A549 (cell line): Measurements from ENCODE around the gene REELD1. TPM values are rescaled to one million over a fixed set of nuclear protein-coding genes. Genes with fewer than 3 reads are reported as not detected.

Experiments used
- ATAC-seq, 2 experiments: fragments of 200-7000 bp in 1 of 2; fragments of >200 bp in 1 of 2; cut with Nextera tagmentation in 1 of 2; cut with Tn5 transposase in 1 of 2; 3 replicates each; pipeline versions ENCODE4 v1.8.0 to v1.9.1; 2018 to 2020; ENCODE audit warnings: mild to moderate bottlenecking in 1 of 2, moderate library complexity in 1 of 2
- CTCF ChIA-PET: fragments of 300-600 bp; sonication (Branson Sonifier 250); formaldehyde crosslinking; extraction: SDS; loops from one replicate; lab custom pipeline; 2021; ENCODE audit warnings: antibody characterized with exemption, inconsistent platforms; lab: Yijun Ruan, JAX
- POLR2A ChIA-PET: fragments of 350-600 bp; formaldehyde crosslinking; extraction: SDS; loops from one replicate; lab custom pipeline; 2021; ENCODE audit warnings: antibody characterized with exemption, inconsistent platforms; lab: Yijun Ruan, JAX
- DNase-seq, 2 experiments: peaks; one replicate each; pipeline versions ENCODE4 v3.0.0 to v3.0.0-alpha.2; 2011 to 2016; ENCODE audit warnings: low read depth in 1 of 2, low spot score in 1 of 2
- FAIRE-seq: peaks from 2 replicates; lab custom pipeline; 2011; peaks lifted over from hg19 to GRCh38; lab: Jason Lieb, UNC
- H3K27ac ChIP-seq, 2 experiments: fragments of >200 bp; sonication (Bioruptor Twin); formaldehyde crosslinking; 3 replicates each; pipeline ENCODE4 v1.5.1; 2016 to 2017
- H3K4me1 ChIP-seq: fragments of >200 bp; sonication (Bioruptor Twin); formaldehyde crosslinking; 3 replicates; pipeline ENCODE4 v1.6.1; 2016
- H3K4me2 ChIP-seq: fragments of >200 bp; sonication (Bioruptor Twin); formaldehyde crosslinking; 3 replicates; pipeline ENCODE4 v1.6.1; 2016
- H3K4me3 ChIP-seq: fragments of >200 bp; sonication (Bioruptor Twin); formaldehyde crosslinking; 3 replicates; pipeline ENCODE4 v1.5.1; 2016
- H3K9me3 ChIP-seq: fragments of >200 bp; sonication (Bioruptor Twin); formaldehyde crosslinking; 3 replicates; pipeline ENCODE4 v1.6.1; 2016
- ATOH8 ChIP-seq: fragments of 250-450 bp; sonication (Bioruptor Pico); IDR thresholded peaks from 2 replicates; pipeline ENCODE4 v1.5.0; 2020; ENCODE audit warnings: low read depth, mild to moderate bottlenecking, moderate library complexity
- CBX8 ChIP-seq: fragments of 200-600 bp; sonication (generic); IDR thresholded peaks from 2 replicates; pipeline ENCODE4 v1.6.1; 2016
- EHF ChIP-seq: fragments of 250-450 bp; sonication (Bioruptor Pico); IDR thresholded peaks from 2 replicates; pipeline ENCODE4 v1.5.0; 2020; ENCODE audit warnings: mild to moderate bottlenecking
- ESRRA ChIP-seq: fragments of 150-350 bp; IDR thresholded peaks from 2 replicates; pipeline ENCODE4 v1.6.1; 2014; ENCODE audit warnings: mild to moderate bottlenecking, low read length, borderline replicate concordance
- FOSB ChIP-seq: fragments of 250-450 bp; sonication (Bioruptor Pico); IDR thresholded peaks from 2 replicates; pipeline ENCODE4 v1.5.0; 2020; ENCODE audit warnings: mild to moderate bottlenecking, moderate library complexity
- FOXS1 ChIP-seq: fragments of 250-450 bp; sonication (Bioruptor Pico); IDR thresholded peaks from 2 replicates; pipeline ENCODE4 v1.5.0; 2020; ENCODE audit warnings: mild to moderate bottlenecking, moderate library complexity
- HES2 ChIP-seq: fragments of >200 bp; sonication (Bioruptor Twin); formaldehyde crosslinking; IDR thresholded peaks from 2 replicates; pipeline ENCODE4 v1.6.1; 2016
- HEYL ChIP-seq: fragments of 250-450 bp; sonication (Bioruptor Pico); IDR thresholded peaks from 2 replicates; pipeline ENCODE4 v1.8.0; 2021; ENCODE audit warnings: mild to moderate bottlenecking, moderate library complexity
- HOXB13 ChIP-seq: fragments of 250-450 bp; sonication (Bioruptor Pico); IDR thresholded peaks from 2 replicates; pipeline ENCODE4 v1.5.0; 2020; ENCODE audit warnings: low read depth, mild to moderate bottlenecking, moderate library complexity
- JUNB ChIP-seq: fragments of >200 bp; sonication (Bioruptor Twin); formaldehyde crosslinking; IDR thresholded peaks from 2 replicates; pipeline ENCODE4 v1.6.1; 2016
- KDM5A ChIP-seq: fragments of 200-600 bp; sonication (generic); IDR thresholded peaks from 2 replicates; pipeline ENCODE4 v1.6.1; 2016; ENCODE audit warnings: antibody characterized with exemption, mild to moderate bottlenecking
- MAX ChIP-seq: IDR thresholded peaks from 2 replicates; pipeline ENCODE4 v1.6.1; 2012
- MYC ChIP-seq: IDR thresholded peaks from 2 replicates; pipeline ENCODE4 v1.6.1; 2012; ENCODE audit warnings: mild to moderate bottlenecking, inconsistent platforms, low read length, improper control_type of control experiment, borderline replicate concordance
- NFE2L2 ChIP-seq: fragments of 150-350 bp; conservative IDR thresholded peaks from 2 replicates; pipeline ENCODE4 v1.6.1; 2014; ENCODE audit warnings: low read length
- NPAS2 ChIP-seq: fragments of 250-450 bp; sonication (Bioruptor Pico); IDR thresholded peaks from 2 replicates; pipeline ENCODE4 v1.8.0; 2022; ENCODE audit warnings: mild to moderate bottlenecking, moderate library complexity, borderline replicate concordance
- POLR2A ChIP-seq: IDR thresholded peaks from 2 replicates; pipeline ENCODE4 v1.6.1; 2012; ENCODE audit warnings: mild to moderate bottlenecking, low read length
- RAD21 ChIP-seq, 2 experiments: fragments of >200 bp in 1 of 2; sonication (Bioruptor Twin) in 1 of 2; formaldehyde crosslinking in 1 of 2; IDR thresholded peaks in 1 of 2; conservative IDR thresholded peaks in 1 of 2; 2 replicates in 1 of 2; 3 replicates in 1 of 2; pipeline ENCODE4 v1.6.1; 2012 to 2018; ENCODE audit warnings: inconsistent platforms in 1 of 2
- RCOR1 ChIP-seq: fragments of 150-350 bp; IDR thresholded peaks from 2 replicates; pipeline ENCODE4 v1.6.1; 2014; ENCODE audit warnings: antibody characterized with exemption, low read length, low read depth
- SREBF2 ChIP-seq: fragments of 450-650 bp; IDR thresholded peaks from 2 replicates; pipeline ENCODE4 v1.6.1; 2014; ENCODE audit warnings: mild to moderate bottlenecking, moderate library complexity
- WGBS: methylation state at CpG from one replicate; pipeline ENCODE4 v1.1.6; 2017; ENCODE audit errors: missing lambda C conversion rate; 5-methylcytosine and 5-hydroxymethylcytosine counted together
- polyA plus RNA-seq, 4 experiments: library from polyadenylated mRNA; depleted of rRNA in 3 of 4; stranded (reverse); fragments of >200 nt; fragmentation: RNase III in 1 of 4; extraction: RNeasy Plus Mini Kit Qiagen cat#74134 plus additional on column Dnase treatment in 1 of 4; gene quantifications; 2 replicates in 3 of 4; 3 replicates in 1 of 4; pipeline ENCODE4 v1.2.3, GENCODE V29; 2011 to 2017
- TF ChIP-seq, protein P1 (sequence below): fragments of >200 bp; sonication (Bioruptor Twin); formaldehyde crosslinking; IDR thresholded peaks from 3 replicates; pipeline ENCODE4 v1.6.1; 2016
- TF ChIP-seq, protein P2 (sequence below): IDR thresholded peaks from 2 replicates; pipeline ENCODE4 v1.6.1; 2012; ENCODE audit warnings: low read depth, borderline replicate concordance
- TF ChIP-seq, protein P3 (sequence below): fragments of 200-600 bp; sonication (generic); IDR thresholded peaks from 2 replicates; pipeline ENCODE4 v1.6.1; 2016; ENCODE audit warnings: antibody characterized with exemption, mild to moderate bottlenecking, moderate library complexity
- TF ChIP-seq, protein P4 (sequence below): fragments of 150-350 bp; IDR thresholded peaks from 2 replicates; pipeline ENCODE4 v1.6.1; 2014; ENCODE audit warnings: low read depth, mild to moderate bottlenecking, low read length

The REELD1 gene
- polyA plus RNA-seq, 2 of the 4 experiments (the other 2 are of a cell fraction): 0.04 TPM; not detected in 1

DNA sequence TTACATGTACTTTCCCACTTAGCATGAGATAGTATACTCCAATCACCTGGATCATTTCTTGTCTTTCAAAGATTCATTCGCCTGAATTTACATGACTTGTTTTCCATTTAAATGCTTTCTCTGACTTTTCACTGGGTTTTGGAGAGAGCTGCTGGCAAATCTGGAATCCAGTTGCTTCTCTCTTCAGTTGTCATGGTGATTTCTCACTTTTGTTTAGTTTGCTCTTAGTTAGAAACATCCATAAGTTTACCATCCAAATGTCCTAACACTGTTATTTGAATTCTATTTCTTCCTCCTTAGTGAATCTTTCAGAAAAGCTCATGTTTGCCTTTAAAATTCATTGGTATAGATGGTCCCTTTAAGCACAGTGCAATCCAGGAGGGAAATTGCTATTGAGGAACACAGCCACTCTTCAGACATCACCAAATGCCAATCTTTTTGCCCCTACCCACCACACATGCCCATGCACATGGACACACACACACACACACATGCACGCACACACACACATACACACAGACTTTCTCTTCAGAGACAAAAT, 51.7 kb downstream of the REELD1 start:
- no peak overlapping the region for H3K4me2 ChIP-seq
- CTCF ChIA-PET: interaction anchor here (1.0 kb wide), 1 partner anchor 22 kb away, joined by 4 read pairs; no protein-coding TSS in a partner anchor
- no peak for TF ChIP-seq MYC
- TF ChIP-seq, protein P1, sequence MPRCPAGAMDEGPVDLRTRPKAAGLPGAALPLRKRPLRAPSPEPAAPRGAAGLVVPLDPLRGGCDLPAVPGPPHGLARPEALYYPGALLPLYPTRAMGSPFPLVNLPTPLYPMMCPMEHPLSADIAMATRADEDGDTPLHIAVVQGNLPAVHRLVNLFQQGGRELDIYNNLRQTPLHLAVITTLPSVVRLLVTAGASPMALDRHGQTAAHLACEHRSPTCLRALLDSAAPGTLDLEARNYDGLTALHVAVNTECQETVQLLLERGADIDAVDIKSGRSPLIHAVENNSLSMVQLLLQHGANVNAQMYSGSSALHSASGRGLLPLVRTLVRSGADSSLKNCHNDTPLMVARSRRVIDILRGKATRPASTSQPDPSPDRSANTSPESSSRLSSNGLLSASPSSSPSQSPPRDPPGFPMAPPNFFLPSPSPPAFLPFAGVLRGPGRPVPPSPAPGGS: no peak
- TF ChIP-seq CBX8: no peak
- 84% methylated on average over 2 of the region's 2 CpGs for WGBS
- no peak for ATAC-seq
- POLR2A ChIA-PET: no interaction called here
- H3K27ac ChIP-seq: no peak overlapping the region
- no peak for DNase-seq
- H3K9me3 ChIP-seq: no peaks in the 10 kb centered on the region
- H3K4me1 ChIP-seq: no peaks in the 10 kb centered on the region
- no peak for FAIRE-seq
- H3K4me3 ChIP-seq: no peak overlapping the region

DNA sequence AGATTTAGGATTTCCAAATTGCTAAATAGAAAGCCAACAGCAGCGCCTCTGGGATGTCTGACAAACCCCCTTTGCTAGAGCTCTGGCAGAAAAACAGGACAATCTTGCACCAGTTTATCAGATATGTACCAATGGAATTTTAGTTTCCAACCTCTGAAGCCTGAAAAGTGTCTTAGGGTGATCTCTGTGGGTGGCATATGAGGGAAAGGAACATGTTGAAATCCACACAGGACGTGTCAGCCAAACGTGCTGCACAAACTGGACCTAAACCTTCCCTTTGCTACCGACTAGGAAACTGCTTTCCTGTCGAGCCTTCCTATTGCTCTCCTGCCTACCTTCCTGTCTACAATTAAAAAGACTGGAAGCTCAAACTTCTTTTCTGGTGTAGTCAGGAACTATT, 53.5 kb downstream of the REELD1 start:
- Histone ChIP-seq H3K4me3 (no peak overlapping the region), H3K9me3 (no peaks in the 10 kb centered on the region), H3K4me1 (no peaks in the 10 kb centered on the region), H3K4me2 (no peak overlapping the region), H3K27ac (no peak overlapping the region)
- ATAC-seq: no peak
- ChIA-PET CTCF (no interaction called here), POLR2A (no interaction called here)
- FAIRE-seq: no peak
- no peak for DNase-seq
- WGBS: 73% methylated on average over 5 of the region's 5 CpGs
- no peak for TF ChIP-seq ESRRA
- no peak for TF ChIP-seq SREBF2
- TF ChIP-seq MAX: no peak
- TF ChIP-seq, protein P2, sequence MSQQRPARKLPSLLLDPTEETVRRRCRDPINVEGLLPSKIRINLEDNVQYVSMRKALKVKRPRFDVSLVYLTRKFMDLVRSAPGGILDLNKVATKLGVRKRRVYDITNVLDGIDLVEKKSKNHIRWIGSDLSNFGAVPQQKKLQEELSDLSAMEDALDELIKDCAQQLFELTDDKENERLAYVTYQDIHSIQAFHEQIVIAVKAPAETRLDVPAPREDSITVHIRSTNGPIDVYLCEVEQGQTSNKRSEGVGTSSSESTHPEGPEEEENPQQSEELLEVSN: no peak
- no peak for TF ChIP-seq HES2
- TF ChIP-seq POLR2A: no peak
- TF ChIP-seq RCOR1: no peak
- TF ChIP-seq FOSB (CRISPR knock-in tag): no peak

DNA sequence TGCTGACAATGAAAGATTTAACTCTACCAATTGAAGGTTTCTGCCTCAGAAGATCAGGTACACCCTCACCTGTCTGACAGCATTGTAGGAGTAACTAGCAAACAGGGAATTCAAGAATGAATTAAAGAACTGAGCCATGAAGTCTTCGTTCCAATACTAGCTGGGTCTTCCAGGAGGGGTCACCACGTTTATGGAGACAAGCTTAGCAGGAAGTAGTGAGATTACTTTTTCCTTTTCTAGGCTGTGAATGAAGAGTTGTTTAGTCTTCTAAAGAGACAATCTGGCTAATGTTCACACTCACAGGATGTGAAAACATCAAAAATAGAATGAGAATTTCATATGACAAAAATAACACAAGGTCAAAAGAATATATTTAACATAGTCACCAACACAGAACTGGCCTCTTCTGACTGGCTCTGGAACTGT, 54.9 kb downstream of the REELD1 start:
- Histone ChIP-seq H3K27ac (no peak overlapping the region), H3K4me1 (no peaks in the 10 kb centered on the region), H3K4me3 (no peak overlapping the region), H3K4me2 (no peak overlapping the region), H3K9me3 (no peaks in the 10 kb centered on the region)
- 75% methylated on average over 2 of the region's 2 CpGs for WGBS
- FAIRE-seq (no peak), ATAC-seq (no peak), DNase-seq (no peak)
- ChIA-PET CTCF (no interaction called here), POLR2A (no interaction called here)
- no peak for TF ChIP-seq ATOH8
- no peak for TF ChIP-seq NPAS2 (CRISPR knock-in tag)
- TF ChIP-seq HOXB13: no peak
- no peak for TF ChIP-seq RAD21 (conservative IDR thresholded peaks at IDR 0.05 in 1 of 2, IDR thresholded peaks at IDR 0.05 in 1 of 2)
- TF ChIP-seq HEYL (CRISPR knock-in tag): no peak
- TF ChIP-seq, protein P3, sequence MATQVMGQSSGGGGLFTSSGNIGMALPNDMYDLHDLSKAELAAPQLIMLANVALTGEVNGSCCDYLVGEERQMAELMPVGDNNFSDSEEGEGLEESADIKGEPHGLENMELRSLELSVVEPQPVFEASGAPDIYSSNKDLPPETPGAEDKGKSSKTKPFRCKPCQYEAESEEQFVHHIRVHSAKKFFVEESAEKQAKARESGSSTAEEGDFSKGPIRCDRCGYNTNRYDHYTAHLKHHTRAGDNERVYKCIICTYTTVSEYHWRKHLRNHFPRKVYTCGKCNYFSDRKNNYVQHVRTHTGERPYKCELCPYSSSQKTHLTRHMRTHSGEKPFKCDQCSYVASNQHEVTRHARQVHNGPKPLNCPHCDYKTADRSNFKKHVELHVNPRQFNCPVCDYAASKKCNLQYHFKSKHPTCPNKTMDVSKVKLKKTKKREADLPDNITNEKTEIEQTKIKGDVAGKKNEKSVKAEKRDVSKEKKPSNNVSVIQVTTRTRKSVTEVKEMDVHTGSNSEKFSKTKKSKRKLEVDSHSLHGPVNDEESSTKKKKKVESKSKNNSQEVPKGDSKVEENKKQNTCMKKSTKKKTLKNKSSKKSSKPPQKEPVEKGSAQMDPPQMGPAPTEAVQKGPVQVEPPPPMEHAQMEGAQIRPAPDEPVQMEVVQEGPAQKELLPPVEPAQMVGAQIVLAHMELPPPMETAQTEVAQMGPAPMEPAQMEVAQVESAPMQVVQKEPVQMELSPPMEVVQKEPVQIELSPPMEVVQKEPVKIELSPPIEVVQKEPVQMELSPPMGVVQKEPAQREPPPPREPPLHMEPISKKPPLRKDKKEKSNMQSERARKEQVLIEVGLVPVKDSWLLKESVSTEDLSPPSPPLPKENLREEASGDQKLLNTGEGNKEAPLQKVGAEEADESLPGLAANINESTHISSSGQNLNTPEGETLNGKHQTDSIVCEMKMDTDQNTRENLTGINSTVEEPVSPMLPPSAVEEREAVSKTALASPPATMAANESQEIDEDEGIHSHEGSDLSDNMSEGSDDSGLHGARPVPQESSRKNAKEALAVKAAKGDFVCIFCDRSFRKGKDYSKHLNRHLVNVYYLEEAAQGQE: no peak
- TF ChIP-seq EHF (CRISPR knock-in tag): no peak
- TF ChIP-seq FOXS1 (CRISPR knock-in tag): no peak
- no peak for TF ChIP-seq FOSB (CRISPR knock-in tag)
- no peak for TF ChIP-seq NFE2L2
- TF ChIP-seq, protein P4, sequence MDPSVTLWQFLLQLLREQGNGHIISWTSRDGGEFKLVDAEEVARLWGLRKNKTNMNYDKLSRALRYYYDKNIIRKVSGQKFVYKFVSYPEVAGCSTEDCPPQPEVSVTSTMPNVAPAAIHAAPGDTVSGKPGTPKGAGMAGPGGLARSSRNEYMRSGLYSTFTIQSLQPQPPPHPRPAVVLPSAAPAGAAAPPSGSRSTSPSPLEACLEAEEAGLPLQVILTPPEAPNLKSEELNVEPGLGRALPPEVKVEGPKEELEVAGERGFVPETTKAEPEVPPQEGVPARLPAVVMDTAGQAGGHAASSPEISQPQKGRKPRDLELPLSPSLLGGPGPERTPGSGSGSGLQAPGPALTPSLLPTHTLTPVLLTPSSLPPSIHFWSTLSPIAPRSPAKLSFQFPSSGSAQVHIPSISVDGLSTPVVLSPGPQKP: no peak
- no peak for TF ChIP-seq KDM5A
- no peak for TF ChIP-seq JUNB
